HG02884 (cell line): Measurements from ENCODE around the gene UFSP1.

ENCODE experiments used
- ATAC-seq: cut with Tn5 transposase; IDR thresholded peaks from one replicate; pipeline ENCODE4 v1.9.1; 2021; ENCODE audit warnings: mild to moderate bottlenecking, moderate library complexity; ENCODE audit not compliant: unreplicated experiment

UFSP1 gene

GRCh38 chr7:100882785-100883526 is 6.6 kb downstream of the UFSP1 start:
- ATAC-seq, result no peak

GRCh38 chr7:100882201-100882600 is 7.3 kb downstream of the UFSP1 start:
- ATAC-seq, result no peak

GRCh38 chr7:100881136-100881535 is 8.4 kb downstream of the UFSP1 start:
- no peak for ATAC-seq

GRCh38 chr7:100880645-100881044 is 8.9 kb downstream of the UFSP1 start:
- no peak for ATAC-seq

- ATAC-seq, result no peak
These were observed 9.7 kb downstream of the UFSP1 start for GRCh38 chr7:100879685-100880261.

GRCh38 chr7:100878685-100879084 is 10.8 kb downstream of the UFSP1 start:
- ATAC-seq, result no peak

GRCh38 chr7:100878013-100878412 is 11.5 kb downstream of the UFSP1 start:
- ATAC-seq, result no peak

- ATAC-seq, result peak; percentile 20
These were observed 14.2 kb downstream of the UFSP1 start for GRCh38 chr7:100875356-100875751.

GRCh38 chr7:100874577-100875355 is 14.7 kb downstream of the UFSP1 start, which contains the start of gene SRRT:
Gene SRRT, plus strand, starts transcription at chr7:100875103. Its CDS starts 488 bp downstream, at chr7:100875591.
- peak; percentile 83 for ATAC-seq

- no peak for ATAC-seq
These were observed 15.3 kb downstream of the UFSP1 start for GRCh38 chr7:100874300-100874576.

- ATAC-seq, result no peak
These were observed 15.8 kb downstream of the UFSP1 start for GRCh38 chr7:100873599-100874299.

GRCh38 chr7:100867776-100868485 is 21.6 kb downstream of the UFSP1 start:
- ATAC-seq, result no peak

GRCh38 chr7:100867040-100867775 is 22.3 kb downstream of the UFSP1 start, which contains the start of gene TRIP6:
Gene TRIP6, plus strand, starts transcription at chr7:100867387. Its CDS starts 111 bp downstream, at chr7:100867498.
- ATAC-seq, result peak; percentile 48

- no peak for ATAC-seq
These were observed 22.8 kb downstream of the UFSP1 start for GRCh38 chr7:100866729-100867039.

GRCh38 chr7:100865938-100866728 is 23.4 kb downstream of the UFSP1 start:
- no peak for ATAC-seq

GRCh38 chr7:100865372-100865911 is 24.1 kb downstream of the UFSP1 start:
- ATAC-seq, result no peak

- no peak for ATAC-seq
These were observed 25.2 kb downstream of the UFSP1 start for GRCh38 chr7:100864263-100864845.

- no peak for ATAC-seq
These were observed 26.0 kb downstream of the UFSP1 start for GRCh38 chr7:100863406-100863950.
